PFSK-1 (cell line): ENCODE measurements around the gene MRPS18A.

Experiments used
- FOXP2 ChIP-seq: optimal IDR thresholded peaks from 2 replicates; pipeline ENCODE3; 2011; ENCODE audit warnings: borderline replicate concordance, control low read depth, inconsistent platforms; ENCODE audit not compliant: insufficient read depth; ENCODE audit errors: extremely low read length, extremely low read depth
- POLR2AphosphoS5 ChIP-seq: IDR thresholded peaks from 2 replicates; pipeline ENCODE4 v1.6.1; 2012; ENCODE audit warnings: low read depth, mild to moderate bottlenecking, control low read depth, low read length, moderate library complexity
- SIN3A ChIP-seq: IDR thresholded peaks from 2 replicates; pipeline ENCODE4 v1.6.1; 2012; ENCODE audit warnings: mild to moderate bottlenecking, low read length, moderate library complexity, borderline replicate concordance; ENCODE audit not compliant: insufficient read depth
- TAF1 ChIP-seq: IDR thresholded peaks from 2 replicates; pipeline ENCODE4 v1.6.1; 2012; ENCODE audit warnings: low read length, control low read depth, borderline replicate concordance; ENCODE audit not compliant: insufficient read depth
- TF ChIP-seq, protein P1 (sequence below), 2 experiments: IDR thresholded peaks; 2 replicates each; pipeline versions ENCODE4 v1.6.1 to v1.8.0; 2011 to 2012; ENCODE audit warnings: low read depth in 2 of 2, low read length in 2 of 2, control low read depth in 1 of 2, inconsistent platforms in 1 of 2, mild to moderate bottlenecking in 1 of 2, moderate library complexity in 1 of 2; ENCODE audit not compliant: insufficient read depth in 1 of 2

MRPS18A gene

GRCh38 chr6:43687079-43687436 is 533 bp downstream of the MRPS18A start:
- TF ChIP-seq SIN3A (no peak), FOXP2 (no peak), TAF1 (no peak), POLR2AphosphoS5 (no peak)
- TF ChIP-seq, protein P1, sequence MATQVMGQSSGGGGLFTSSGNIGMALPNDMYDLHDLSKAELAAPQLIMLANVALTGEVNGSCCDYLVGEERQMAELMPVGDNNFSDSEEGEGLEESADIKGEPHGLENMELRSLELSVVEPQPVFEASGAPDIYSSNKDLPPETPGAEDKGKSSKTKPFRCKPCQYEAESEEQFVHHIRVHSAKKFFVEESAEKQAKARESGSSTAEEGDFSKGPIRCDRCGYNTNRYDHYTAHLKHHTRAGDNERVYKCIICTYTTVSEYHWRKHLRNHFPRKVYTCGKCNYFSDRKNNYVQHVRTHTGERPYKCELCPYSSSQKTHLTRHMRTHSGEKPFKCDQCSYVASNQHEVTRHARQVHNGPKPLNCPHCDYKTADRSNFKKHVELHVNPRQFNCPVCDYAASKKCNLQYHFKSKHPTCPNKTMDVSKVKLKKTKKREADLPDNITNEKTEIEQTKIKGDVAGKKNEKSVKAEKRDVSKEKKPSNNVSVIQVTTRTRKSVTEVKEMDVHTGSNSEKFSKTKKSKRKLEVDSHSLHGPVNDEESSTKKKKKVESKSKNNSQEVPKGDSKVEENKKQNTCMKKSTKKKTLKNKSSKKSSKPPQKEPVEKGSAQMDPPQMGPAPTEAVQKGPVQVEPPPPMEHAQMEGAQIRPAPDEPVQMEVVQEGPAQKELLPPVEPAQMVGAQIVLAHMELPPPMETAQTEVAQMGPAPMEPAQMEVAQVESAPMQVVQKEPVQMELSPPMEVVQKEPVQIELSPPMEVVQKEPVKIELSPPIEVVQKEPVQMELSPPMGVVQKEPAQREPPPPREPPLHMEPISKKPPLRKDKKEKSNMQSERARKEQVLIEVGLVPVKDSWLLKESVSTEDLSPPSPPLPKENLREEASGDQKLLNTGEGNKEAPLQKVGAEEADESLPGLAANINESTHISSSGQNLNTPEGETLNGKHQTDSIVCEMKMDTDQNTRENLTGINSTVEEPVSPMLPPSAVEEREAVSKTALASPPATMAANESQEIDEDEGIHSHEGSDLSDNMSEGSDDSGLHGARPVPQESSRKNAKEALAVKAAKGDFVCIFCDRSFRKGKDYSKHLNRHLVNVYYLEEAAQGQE (IDR thresholded peaks at IDR 0.05; ENCODE audit: insufficient read depth in 1 of 2, low read depth in 2 of 2, low read length in 2 of 2) = no peak

- TF ChIP-seq, protein P1 (IDR thresholded peaks at IDR 0.05; ENCODE audit: insufficient read depth in 1 of 2, low read depth in 2 of 2, low read length in 2 of 2) = no peak
- TF ChIP-seq FOXP2 (no peak), POLR2AphosphoS5 (no peak), SIN3A (no peak), TAF1 (no peak)
Measured at GRCh38 chr6:43683708-43684455, 3.7 kb downstream of the MRPS18A start.

DNA sequence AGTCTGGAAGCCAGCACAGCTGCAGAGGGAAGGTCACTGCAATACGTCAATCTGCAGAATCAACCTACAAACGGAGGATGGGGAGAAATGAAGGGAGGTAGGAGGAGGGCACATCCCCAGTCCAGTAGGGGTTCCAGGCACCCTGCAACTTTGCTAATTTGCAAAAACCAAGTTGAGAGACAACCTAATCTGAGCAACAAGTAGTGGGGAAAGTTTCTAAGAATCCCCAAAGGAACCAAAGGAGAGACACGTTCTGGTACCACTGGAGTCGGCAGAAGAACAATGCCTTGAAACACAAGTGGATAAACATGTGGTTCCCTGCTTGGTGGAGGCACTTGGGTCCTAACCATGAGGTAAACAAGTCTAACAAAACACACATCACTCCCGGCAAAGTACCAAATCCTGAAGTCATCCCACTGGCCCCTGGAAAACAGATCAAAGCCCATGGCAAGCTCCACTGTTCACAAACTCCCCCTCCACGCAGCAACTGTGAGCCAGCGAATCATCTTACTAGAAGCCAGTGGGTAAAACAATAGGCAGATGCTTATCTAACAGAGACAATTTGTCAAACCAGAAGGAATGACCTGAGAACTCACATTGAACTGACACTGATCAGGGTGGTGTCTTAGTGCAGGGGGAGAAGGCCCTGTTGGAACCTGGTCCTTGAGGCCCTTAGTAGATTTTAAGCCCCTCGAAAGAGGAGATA is 4.7 kb downstream of the MRPS18A start:
- TF ChIP-seq, protein P1 (IDR thresholded peaks at IDR 0.05; ENCODE audit: insufficient read depth in 1 of 2, low read depth in 2 of 2, low read length in 2 of 2) = no peak
- no peak for TF ChIP-seq TAF1
- no peak for TF ChIP-seq SIN3A
- TF ChIP-seq POLR2AphosphoS5 = no peak
- no peak for TF ChIP-seq FOXP2

DNA sequence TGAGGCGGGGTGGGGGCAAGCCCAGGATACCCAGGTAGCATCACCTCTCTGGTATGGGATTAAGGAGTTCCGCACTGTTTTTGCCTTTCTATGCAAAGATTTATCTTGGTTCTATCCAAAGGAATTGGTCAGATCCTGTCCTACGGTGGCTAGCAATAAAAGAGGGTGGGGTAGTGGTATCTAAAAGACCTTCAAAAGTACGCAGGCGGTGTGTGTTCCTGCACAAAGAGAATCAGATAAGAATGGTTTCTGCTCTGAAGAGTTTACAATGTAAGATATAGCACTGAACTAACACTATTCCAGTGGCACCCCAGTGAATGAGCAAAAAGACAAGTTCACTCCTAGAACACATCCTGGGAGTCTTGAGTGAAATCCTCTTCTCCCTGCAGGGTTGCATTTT is 6.3 kb downstream of the MRPS18A start:
- TF ChIP-seq SIN3A (no peak), FOXP2 (no peak), POLR2AphosphoS5 (no peak), TAF1 (no peak)
- TF ChIP-seq, protein P1 (IDR thresholded peaks at IDR 0.05; ENCODE audit: insufficient read depth in 1 of 2, low read depth in 2 of 2, low read length in 2 of 2) = no peak
